DOHH2 (cell line): ENCODE data around the gene RLN3.

Experiments
- H3F3A ChIP-seq: fragments of 200-600 bp; sonication (generic), shearing (Covaris generic); 2 replicates; pipeline ENCODE4 v1.6.0; 2016; ENCODE audit warnings: antibody characterized with exemption, mild to moderate bottlenecking; ENCODE audit not compliant: control insufficient read depth, insufficient read depth
- H3K27ac ChIP-seq: fragments of 200-600 bp; sonication (generic); 2 replicates; pipeline ENCODE4 v1.5.1; 2014; ENCODE audit warnings: low read depth, mild to moderate bottlenecking, low read length, moderate library complexity
- H3K27me3 ChIP-seq: fragments of 200-600 bp; sonication (generic); 2 replicates; pipeline ENCODE4 v1.6.1; 2014; ENCODE audit warnings: mild to moderate bottlenecking, low read length, mixed read lengths; ENCODE audit not compliant: control insufficient read depth
- H3K36me3 ChIP-seq: fragments of 200-600 bp; sonication (generic); 2 replicates; pipeline ENCODE4 v1.6.1; 2014; ENCODE audit warnings: mild to moderate bottlenecking, low read length, moderate library complexity, mixed read lengths; ENCODE audit not compliant: control insufficient read depth
- H3K4me1 ChIP-seq: fragments of 200-600 bp; sonication (generic); 2 replicates; pipeline ENCODE4 v1.6.1; 2014; ENCODE audit warnings: mild to moderate bottlenecking, low read length, mixed read lengths; ENCODE audit not compliant: control insufficient read depth
- H3K4me2 ChIP-seq: fragments of 200-600 bp; sonication (generic); 2 replicates; pipeline ENCODE4 v1.6.0; 2014; ENCODE audit warnings: mild to moderate bottlenecking, low read length, moderate library complexity
- H3K4me3 ChIP-seq: fragments of 200-600 bp; sonication (generic); 2 replicates; pipeline ENCODE4 v1.5.1; 2014; ENCODE audit warnings: mild to moderate bottlenecking, low read length, mixed read lengths
- H3K79me2 ChIP-seq: fragments of 200-600 bp; sonication (generic); 2 replicates; pipeline ENCODE4 v1.6.1; 2014; ENCODE audit warnings: mild to moderate bottlenecking, low read length, mixed read lengths; ENCODE audit not compliant: control insufficient read depth
- H3K9me2 ChIP-seq: fragments of 200-600 bp; sonication (generic); replicated peaks from 2 replicates; pipeline ENCODE4 v1.6.1; 2014; ENCODE audit warnings: mild to moderate bottlenecking, low read length, mixed read lengths; ENCODE audit not compliant: control insufficient read depth
- H3K9me3 ChIP-seq: fragments of 200-600 bp; sonication (generic); 2 replicates; pipeline ENCODE4 v1.6.1; 2014; ENCODE audit warnings: antibody characterized with exemption, low read length, mixed read lengths; ENCODE audit not compliant: control insufficient read depth, insufficient read depth
- H4K20me1 ChIP-seq: fragments of 200-600 bp; sonication (generic); 2 replicates; pipeline ENCODE4 v1.6.0; 2014; ENCODE audit warnings: low read depth, mild to moderate bottlenecking, antibody characterized with exemption, low read length, moderate library complexity; ENCODE audit not compliant: control insufficient read depth, insufficient read depth
- EZH2phosphoT487 ChIP-seq: fragments of 200-600 bp; sonication (generic); IDR thresholded peaks from 2 replicates; pipeline ENCODE4 v1.6.1; 2017; ENCODE audit warnings: borderline replicate concordance, mild to moderate bottlenecking, antibody characterized with exemption, low read length, moderate library complexity, mixed read lengths
- TF ChIP-seq, protein P1 (sequence below): fragments of 200-600 bp; sonication (generic); IDR thresholded peaks from one replicate; pipeline ENCODE4 v1.5.1; 2014; ENCODE audit warnings: antibody characterized with exemption, mild to moderate bottlenecking, low read depth, low read length; ENCODE audit not compliant: poor library complexity, severe bottlenecking

RLN3 gene

DNA sequence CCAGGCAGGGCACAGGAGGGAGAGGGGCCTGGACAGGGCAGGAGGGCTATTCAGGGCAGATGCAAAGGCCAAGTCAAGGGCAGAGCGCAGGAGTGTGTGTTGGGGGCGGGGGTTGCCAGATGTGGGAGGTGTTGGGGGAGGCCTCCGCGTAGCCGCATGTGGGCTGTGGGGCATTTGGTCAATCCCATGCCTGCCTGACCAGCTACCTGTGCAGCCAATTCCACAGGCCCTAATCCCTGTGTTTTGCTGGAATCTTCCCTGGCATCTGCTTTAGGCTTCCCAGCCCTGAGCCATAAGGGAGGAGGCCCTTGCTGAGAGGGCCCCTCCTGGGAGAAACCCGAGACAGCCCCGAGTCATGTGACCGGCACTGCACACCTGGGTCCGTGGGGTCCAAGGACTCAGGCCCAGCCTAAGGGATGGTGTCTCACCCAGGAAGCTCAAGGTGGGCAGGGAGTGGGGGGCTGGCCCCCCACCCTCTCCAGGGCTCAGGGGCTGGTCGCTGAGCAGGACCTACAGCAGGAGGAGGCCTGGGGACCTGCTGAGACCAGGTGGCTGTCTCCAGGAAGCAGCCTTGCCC lies 42.1 kb upstream of the RLN3 start:
- Histone ChIP-seq H3K27ac (peak overlapping the region; percentile 85), H3K4me3 (peak overlapping the region; percentile 68), H3K4me2 (peak overlapping the region; percentile 85), H3K4me1 (peaks cover 73% of the 10 kb centered on the region), H3F3A (peaks cover 23% of the 10 kb centered on the region), H3K79me2 (peaks cover 7% of the 10 kb centered on the region; the same call in 1 of the 2 replicates), H3K9me3 (no peaks in the 10 kb centered on the region), H4K20me1 (no peaks in the 10 kb centered on the region), H3K9me2 (no peaks in the 10 kb centered on the region), H3K36me3 (peaks cover 20% of the 10 kb centered on the region), H3K27me3 (no peaks in the 10 kb centered on the region)
- no peak for TF ChIP-seq EZH2phosphoT487
- TF ChIP-seq, protein P1, sequence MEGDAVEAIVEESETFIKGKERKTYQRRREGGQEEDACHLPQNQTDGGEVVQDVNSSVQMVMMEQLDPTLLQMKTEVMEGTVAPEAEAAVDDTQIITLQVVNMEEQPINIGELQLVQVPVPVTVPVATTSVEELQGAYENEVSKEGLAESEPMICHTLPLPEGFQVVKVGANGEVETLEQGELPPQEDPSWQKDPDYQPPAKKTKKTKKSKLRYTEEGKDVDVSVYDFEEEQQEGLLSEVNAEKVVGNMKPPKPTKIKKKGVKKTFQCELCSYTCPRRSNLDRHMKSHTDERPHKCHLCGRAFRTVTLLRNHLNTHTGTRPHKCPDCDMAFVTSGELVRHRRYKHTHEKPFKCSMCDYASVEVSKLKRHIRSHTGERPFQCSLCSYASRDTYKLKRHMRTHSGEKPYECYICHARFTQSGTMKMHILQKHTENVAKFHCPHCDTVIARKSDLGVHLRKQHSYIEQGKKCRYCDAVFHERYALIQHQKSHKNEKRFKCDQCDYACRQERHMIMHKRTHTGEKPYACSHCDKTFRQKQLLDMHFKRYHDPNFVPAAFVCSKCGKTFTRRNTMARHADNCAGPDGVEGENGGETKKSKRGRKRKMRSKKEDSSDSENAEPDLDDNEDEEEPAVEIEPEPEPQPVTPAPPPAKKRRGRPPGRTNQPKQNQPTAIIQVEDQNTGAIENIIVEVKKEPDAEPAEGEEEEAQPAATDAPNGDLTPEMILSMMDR, result no peak

- peak overlapping the region; percentile 85 for H3K4me2 ChIP-seq
- TF ChIP-seq, protein P1, result no peak
- TF ChIP-seq EZH2phosphoT487, result no peak
- no peaks in the 10 kb centered on the region for H3K9me2 ChIP-seq
- no peaks in the 10 kb centered on the region for H4K20me1 ChIP-seq
- H3K9me3 ChIP-seq, result no peaks in the 10 kb centered on the region
- H3F3A ChIP-seq, result peaks cover 23% of the 10 kb centered on the region
- peak overlapping the region; percentile 68 for H3K4me3 ChIP-seq
- H3K4me1 ChIP-seq, result peaks cover 72% of the 10 kb centered on the region
- H3K36me3 ChIP-seq, result peaks cover 20% of the 10 kb centered on the region
- H3K27ac ChIP-seq, result peak overlapping the region; percentile 85
- H3K27me3 ChIP-seq, result no peaks in the 10 kb centered on the region
- H3K79me2 ChIP-seq, result peaks cover 7% of the 10 kb centered on the region; the same call in 1 of the 2 replicates
These were observed 41.5 kb upstream of the RLN3 start for GRCh38 chr19:13986348-13986904.

DNA sequence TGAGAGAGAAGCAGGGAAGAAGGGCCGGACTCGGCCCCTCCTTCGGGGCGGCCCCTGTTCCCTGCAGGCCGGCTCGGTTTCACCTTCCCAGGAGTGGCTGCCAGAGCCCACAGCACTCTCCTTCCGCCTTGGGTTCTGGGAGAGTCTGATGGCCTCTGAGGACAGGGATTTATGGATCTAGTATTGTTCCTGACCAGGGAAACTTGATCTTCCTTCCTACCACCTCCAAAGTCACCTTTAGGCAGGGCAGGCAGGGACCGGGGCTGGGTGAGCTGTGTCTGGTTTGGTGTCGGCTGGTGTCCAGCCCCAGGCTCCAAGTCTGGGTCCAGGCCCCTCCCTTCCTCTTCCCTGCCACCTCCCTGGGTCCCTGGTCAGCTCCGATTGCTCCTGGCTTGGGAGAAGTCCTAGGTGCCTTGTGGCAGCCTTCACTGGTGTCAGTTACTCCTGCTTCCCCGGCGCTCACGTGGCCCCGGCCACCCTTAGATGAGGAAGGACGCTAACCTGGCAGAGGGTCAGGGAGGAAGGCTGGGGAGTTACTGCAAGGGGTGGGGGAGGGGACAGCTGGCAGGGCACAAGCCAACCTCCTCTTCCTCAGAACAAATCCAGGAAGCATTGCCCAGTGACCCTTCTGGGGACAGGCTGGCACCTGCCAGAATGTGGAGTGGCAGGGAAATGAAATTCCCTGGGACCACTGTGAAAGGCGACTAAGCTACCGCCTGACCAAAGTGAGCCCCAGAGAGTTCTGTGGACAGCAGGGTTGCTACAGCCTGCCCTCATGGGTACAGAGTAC lies 40.7 kb upstream of the RLN3 start:
- Histone ChIP-seq H3K4me3 (peak overlapping the region; percentile 58), H3K4me2 (peak overlapping the region; percentile 85), H4K20me1 (no peaks in the 10 kb centered on the region), H3K9me2 (no peaks in the 10 kb centered on the region), H3K4me1 (peaks cover 63% of the 10 kb centered on the region), H3K9me3 (no peaks in the 10 kb centered on the region), H3F3A (peaks cover 23% of the 10 kb centered on the region), H3K36me3 (peaks cover 20% of the 10 kb centered on the region), H3K27me3 (no peaks in the 10 kb centered on the region), H3K79me2 (peaks cover 7% of the 10 kb centered on the region; the same call in 1 of the 2 replicates), H3K27ac (peak overlapping the region; percentile 85)
- TF ChIP-seq, protein P1, result no peak
- TF ChIP-seq EZH2phosphoT487, result no peak
